PC-9 (cell line): ENCODE measurements around the gene OR4D9. TPM values are rescaled to one million over a fixed set of nuclear protein-coding genes. Genes with fewer than 3 reads are reported as not detected.

Experiments
- Bru-seq: library from RNA; stranded (reverse); fragments of 400-500 nt; gene quantifications from one replicate; lab custom pipeline; 2021; lab: Mats Ljungman, UMichigan
- BruChase-seq, 2 experiments: library from RNA; stranded (reverse); fragments of 400-500 nt; gene quantifications; one replicate each; lab custom pipeline; 2021; lab: Mats Ljungman, UMichigan
- BruUV-seq: library from RNA; stranded (reverse); fragments of 400-500 nt; replicated peaks from 2 replicates; lab custom pipeline; 2021; lab: Mats Ljungman, UMichigan
- CTCF ChIA-PET: fragments of 300-600 bp; sonication (Branson Sonifier 250); formaldehyde crosslinking; loops from one replicate; lab custom pipeline; 2022; ENCODE audit warnings: antibody characterized with exemption; lab: Charles Lee
- POLR2A ChIA-PET: fragments of 300-600 bp; sonication (Branson Sonifier 250); formaldehyde crosslinking; loops from one replicate; lab custom pipeline; 2022; ENCODE audit warnings: antibody characterized with exemption; ENCODE audit not compliant: unreplicated experiment; lab: Charles Lee
- DNase-seq, 2 experiments: peaks; one replicate each; pipeline versions ENCODE4 v3.0.0 to v3.0.0-alpha.2; 2015 to 2022; ENCODE audit warnings: mixed read lengths in 1 of 2
- H2AFZ ChIP-seq: fragments of 200-600 bp; sonication (generic); 2 replicates; pipeline ENCODE4 v1.8.1; 2017; ENCODE audit warnings: antibody characterized with exemption
- H3F3A ChIP-seq: fragments of 200-600 bp; sonication (generic); 2 replicates; pipeline ENCODE4 v1.8.1; 2017; ENCODE audit warnings: antibody characterized with exemption, mild to moderate bottlenecking, low read depth; ENCODE audit not compliant: insufficient read depth
- H3K27ac ChIP-seq: fragments of 200-600 bp; sonication (generic); 2 replicates; pipeline ENCODE4 v1.6.1; 2016; ENCODE audit warnings: mixed run types
- H3K27me3 ChIP-seq: fragments of 200-600 bp; sonication (generic); 2 replicates; pipeline ENCODE4 v1.6.1; 2016; ENCODE audit warnings: low read depth, mixed run types; ENCODE audit not compliant: insufficient read depth
- H3K36me3 ChIP-seq: fragments of 200-600 bp; sonication (generic); 2 replicates; pipeline ENCODE4 v1.6.1; 2016; ENCODE audit warnings: low read depth, mixed run types
- H3K4me1 ChIP-seq: fragments of 200-600 bp; sonication (generic); replicated peaks from 2 replicates; pipeline ENCODE4 v1.6.1; 2016; ENCODE audit warnings: mixed run types; ENCODE audit not compliant: insufficient read depth
- H3K4me2 ChIP-seq: fragments of 200-600 bp; sonication (generic); 2 replicates; pipeline ENCODE4 v1.6.1; 2017; ENCODE audit warnings: mixed run types
- H3K4me3 ChIP-seq: fragments of 200-600 bp; sonication (generic); 2 replicates; pipeline ENCODE4 v1.6.1; 2016; ENCODE audit warnings: mixed run types
- H3K79me2 ChIP-seq: fragments of 200-600 bp; sonication (generic); 2 replicates; pipeline ENCODE4 v1.6.1; 2017; ENCODE audit warnings: low read depth, mixed run types
- H3K9me2 ChIP-seq: fragments of 200-600 bp; sonication (generic); 2 replicates; pipeline ENCODE4 v1.8.1; 2017; ENCODE audit warnings: mild to moderate bottlenecking; ENCODE audit not compliant: insufficient read depth
- H3K9me3 ChIP-seq: fragments of 200-600 bp; sonication (generic); 2 replicates; pipeline ENCODE4 v1.8.1; 2016; ENCODE audit warnings: low read depth; ENCODE audit not compliant: insufficient read depth
- H4K20me1 ChIP-seq: fragments of 200-600 bp; sonication (generic); 2 replicates; pipeline ENCODE4 v1.8.1; 2017; ENCODE audit not compliant: insufficient read depth
- EZH2 ChIP-seq: fragments of 200-600 bp; sonication (generic); IDR thresholded peaks from 2 replicates; pipeline ENCODE4 v1.8.0; 2017; ENCODE audit warnings: antibody characterized with exemption, low read depth
- intact Hi-C: fragments of 100-400 bp; cut with micrococcal nuclease; formaldehyde crosslinking; loops from one replicate; pipeline ENCODE4 v1.10.0; 2022; ENCODE audit not compliant: unreplicated experiment
- long read RNA-seq: library from polyadenylated mRNA; stranded (forward); transcript quantifications from one replicate; pipeline ENCODE4 v2.0.0, GENCODE V29; 2022
- total RNA-seq: library from RNA; stranded (reverse); gene quantifications from 2 replicates; pipeline ENCODE4 v1.2.3, GENCODE V29; 2021
- TF ChIP-seq, protein P1 (sequence below): fragments of 200-600 bp; sonication (generic); conservative IDR thresholded peaks from 2 replicates; pipeline ENCODE4 v1.6.1; 2017; ENCODE audit warnings: mixed run types, antibody characterized with exemption, mild to moderate bottlenecking, moderate library complexity

OR4D9 gene
- total RNA-seq (not detected in 2 replicates), Bru-seq, nascent RNA (not detected), BruChase-seq, experiment 1, labeled RNA remaining after a 2-hour chase (not detected), BruChase-seq, experiment 2, labeled RNA remaining after a 6-hour chase (not detected)
- long read RNA-seq, result 0 reads

DNA sequence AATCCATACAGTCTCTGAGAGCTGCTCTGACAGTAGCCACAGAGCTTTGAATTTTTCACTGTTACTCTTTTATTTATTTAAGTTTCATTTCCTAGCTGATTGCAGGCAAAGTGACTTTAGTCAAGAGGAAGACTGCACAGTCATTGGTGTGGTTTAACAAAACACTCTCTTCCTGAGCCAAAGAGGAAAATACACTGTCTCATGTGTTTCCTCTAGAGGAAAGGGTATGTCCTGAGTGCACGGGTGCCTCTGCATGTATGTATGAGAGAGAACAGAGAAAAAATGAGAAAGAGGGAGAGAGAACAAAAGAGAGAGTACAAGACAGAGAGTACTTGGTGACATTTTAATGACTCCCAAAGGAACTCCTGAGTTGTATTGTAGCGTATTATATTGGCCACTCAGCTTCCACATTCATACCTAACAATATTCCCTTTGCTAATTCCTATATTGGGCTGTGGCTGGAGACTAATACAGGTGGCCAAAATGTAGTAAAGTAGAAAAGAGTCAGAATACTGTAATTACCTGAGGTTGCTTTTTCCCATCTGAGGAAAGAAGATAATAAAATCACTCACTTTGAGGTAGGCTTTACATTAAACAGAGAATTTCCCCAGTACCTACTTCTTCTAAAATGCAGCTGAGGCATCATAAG lies at the start of gene OR4D9:
Gene OR4D9, plus strand, starts transcription at position 599 of the 649 bp plus-strand sequence. CDS start 3,374 bp downstream, outside the sequence.
- Histone ChIP-seq H3K4me2 (no peak within 1 kb of the TSS), H3K27me3 (peaks cover 19% of the 10 kb centered on the region), H3K9me2 (no peaks in the 10 kb centered on the region), H2AFZ (no peak within 1 kb of the TSS), H3K79me2 (no peaks in the 10 kb centered on the region), H4K20me1 (no peaks in the 10 kb centered on the region), H3K27ac (no peak within 1 kb of the TSS), H3K9me3 (no peaks in the 10 kb centered on the region), H3K4me3 (no peak within 1 kb of the TSS), H3K36me3 (no peaks in the 10 kb centered on the region), H3F3A (no peaks in the 10 kb centered on the region), H3K4me1 (no peaks in the 10 kb centered on the region)
- ChIA-PET POLR2A (no interaction called here), CTCF (no interaction called here)
- no peak for TF ChIP-seq EZH2
- TF ChIP-seq, protein P1, sequence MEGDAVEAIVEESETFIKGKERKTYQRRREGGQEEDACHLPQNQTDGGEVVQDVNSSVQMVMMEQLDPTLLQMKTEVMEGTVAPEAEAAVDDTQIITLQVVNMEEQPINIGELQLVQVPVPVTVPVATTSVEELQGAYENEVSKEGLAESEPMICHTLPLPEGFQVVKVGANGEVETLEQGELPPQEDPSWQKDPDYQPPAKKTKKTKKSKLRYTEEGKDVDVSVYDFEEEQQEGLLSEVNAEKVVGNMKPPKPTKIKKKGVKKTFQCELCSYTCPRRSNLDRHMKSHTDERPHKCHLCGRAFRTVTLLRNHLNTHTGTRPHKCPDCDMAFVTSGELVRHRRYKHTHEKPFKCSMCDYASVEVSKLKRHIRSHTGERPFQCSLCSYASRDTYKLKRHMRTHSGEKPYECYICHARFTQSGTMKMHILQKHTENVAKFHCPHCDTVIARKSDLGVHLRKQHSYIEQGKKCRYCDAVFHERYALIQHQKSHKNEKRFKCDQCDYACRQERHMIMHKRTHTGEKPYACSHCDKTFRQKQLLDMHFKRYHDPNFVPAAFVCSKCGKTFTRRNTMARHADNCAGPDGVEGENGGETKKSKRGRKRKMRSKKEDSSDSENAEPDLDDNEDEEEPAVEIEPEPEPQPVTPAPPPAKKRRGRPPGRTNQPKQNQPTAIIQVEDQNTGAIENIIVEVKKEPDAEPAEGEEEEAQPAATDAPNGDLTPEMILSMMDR, result no peak
- no TSS peak for BruUV-seq
- intact Hi-C loops, result no loop called here
- DNase-seq, result no peak

DNA sequence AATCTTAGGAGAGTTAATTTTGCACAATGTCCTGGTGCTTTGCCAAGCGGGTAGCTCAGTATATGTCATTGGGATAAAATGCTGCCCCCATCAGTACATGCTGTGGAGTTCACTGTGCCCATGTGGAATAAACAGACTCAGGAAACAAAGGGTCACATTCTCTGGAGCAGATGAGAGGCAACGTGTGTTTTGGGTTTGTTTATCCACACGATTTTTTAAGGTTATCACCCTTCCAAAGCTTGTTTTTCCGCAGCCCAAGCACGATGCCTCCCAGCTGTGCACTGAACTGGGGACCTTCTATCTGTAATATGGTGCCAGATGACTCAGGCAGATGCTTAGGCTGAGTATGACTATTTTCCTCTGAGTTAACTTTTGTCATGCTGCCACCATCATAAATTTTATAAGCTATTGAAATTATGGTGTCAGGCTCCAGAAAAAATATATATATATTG lies 48.1 kb upstream of the OR4D9 start:
- H3K27me3 ChIP-seq, result peaks cover 18% of the 10 kb centered on the region
- no peaks in the 10 kb centered on the region for H3K36me3 ChIP-seq
- H2AFZ ChIP-seq, result no peak overlapping the region
- no TSS peak for BruUV-seq
- intact Hi-C loops, result no loop called here
- H3K79me2 ChIP-seq, result no peaks in the 10 kb centered on the region
- H3K9me3 ChIP-seq, result no peaks in the 10 kb centered on the region
- H3K27ac ChIP-seq, result no peak overlapping the region
- H3K4me3 ChIP-seq, result no peak overlapping the region
- H3K9me2 ChIP-seq, result no peaks in the 10 kb centered on the region
- H3F3A ChIP-seq, result no peaks in the 10 kb centered on the region
- H4K20me1 ChIP-seq, result no peaks in the 10 kb centered on the region
- no peaks in the 10 kb centered on the region for H3K4me1 ChIP-seq
- TF ChIP-seq EZH2, result no peak
- TF ChIP-seq, protein P1, result no peak
- no peak overlapping the region for H3K4me2 ChIP-seq
- CTCF ChIA-PET, result no interaction called here
- DNase-seq, result no peak
- POLR2A ChIA-PET, result no interaction called here

DNA sequence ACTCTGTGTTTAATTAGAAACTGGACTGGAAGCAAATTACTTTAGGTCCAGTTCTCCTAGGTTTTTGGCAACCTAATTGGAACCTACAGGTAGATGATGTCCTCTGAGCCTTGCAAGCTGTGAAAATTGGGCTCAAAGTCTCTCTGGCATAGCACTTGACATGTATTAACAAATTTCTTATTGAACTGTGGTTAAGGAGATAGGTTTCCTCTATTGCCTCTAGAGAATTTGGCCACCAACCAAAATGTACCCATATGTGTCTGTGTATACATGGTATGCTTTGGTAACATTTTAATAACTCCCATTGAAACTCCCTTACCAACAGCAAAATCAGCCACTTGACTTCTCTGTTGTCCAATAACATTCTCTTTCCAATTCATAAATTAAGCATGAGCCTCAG lies 38.3 kb upstream of the OR4D9 start, which contains the start of gene OR4D10:
Gene OR4D10, plus strand, starts transcription at position 301 of the 400 bp plus-strand sequence. CDS start 4,115 bp downstream, outside the sequence.
- TF ChIP-seq, protein P1, result no peak
- TF ChIP-seq EZH2, result no peak
- Histone ChIP-seq H3K4me2 (no peak within 1 kb of the TSS), H3K9me2 (no peaks in the 10 kb centered on the region), H3F3A (no peaks in the 10 kb centered on the region), H4K20me1 (no peaks in the 10 kb centered on the region), H3K4me3 (no peak within 1 kb of the TSS), H3K27ac (no peak within 1 kb of the TSS), H2AFZ (no peak within 1 kb of the TSS; the same call in 1 of the 2 replicates), H3K79me2 (no peaks in the 10 kb centered on the region), H3K36me3 (no peaks in the 10 kb centered on the region), H3K4me1 (no peaks in the 10 kb centered on the region), H3K9me3 (no peaks in the 10 kb centered on the region), H3K27me3 (peaks cover 29% of the 10 kb centered on the region)
- DNase-seq, result no peak
- CTCF ChIA-PET, result no interaction called here
- POLR2A ChIA-PET, result interaction anchor here (0.7 kb wide), 1 partner anchor 30 kb away, joined by 17 read pairs; no protein-coding TSS in a partner anchor
- intact Hi-C loops, result no loop called here
- no TSS peak for BruUV-seq
